ENCODE results near the gene OTOF. TPM values are rescaled to one million over a fixed set of nuclear protein-coding genes. Genes with fewer than 3 reads are reported as not detected.
A peak's percentile ranks its signal among the peaks of the same experiment; 100 is the strongest.

The OTOF gene
- polyA plus RNA-seq, 1 donor from 2014 or later: not detected

GRCh38 chr2:26510344-26510973 is 32.5 kb upstream of the OTOF start:
- H3K4me3 Mint-ChIP-seq: no peak overlapping the region
- H3K36me3 Mint-ChIP-seq: no peaks in the 10 kb centered on the region
- peaks cover 8% of the 10 kb centered on the region for H3K27me3 Mint-ChIP-seq
- no peak overlapping the region for H3K27ac Mint-ChIP-seq
- H3K4me1 Mint-ChIP-seq: peaks cover 0 to 2% (median 1%) of the 10 kb centered on the region in 3 donors
- H3K9me3 Mint-ChIP-seq: no peaks in the 10 kb centered on the region

GRCh38 chr2:26509141-26509540 is 31.2 kb upstream of the OTOF start:
- Mint-ChIP-seq H3K9me3 (no peaks in the 10 kb centered on the region), H3K27me3 (peaks cover 8% of the 10 kb centered on the region), H3K36me3 (no peaks in the 10 kb centered on the region), H3K27ac (no peak overlapping the region), H3K4me1 (peaks cover 0 to 2% (median 1%) of the 10 kb centered on the region in 3 donors), H3K4me3 (no peak overlapping the region)

- H3K27me3 Mint-ChIP-seq: peaks cover 12% of the 10 kb centered on the region
- peaks cover 0 to 6% (median 3%) of the 10 kb centered on the region in 3 donors for H3K4me1 Mint-ChIP-seq
- no peaks in the 10 kb centered on the region for H3K9me3 Mint-ChIP-seq
- no peak overlapping the region for H3K4me3 Mint-ChIP-seq
- no peaks in the 10 kb centered on the region for H3K36me3 Mint-ChIP-seq
- no peak overlapping the region for H3K27ac Mint-ChIP-seq
These were observed 30.0 kb upstream of the OTOF start for GRCh38 chr2:26507932-26508331.

- no peaks in the 10 kb centered on the region for H3K36me3 Mint-ChIP-seq
- no peak overlapping the region for H3K27ac Mint-ChIP-seq
- peaks cover 0 to 4% (median 2%) of the 10 kb centered on the region in 3 donors for H3K4me1 Mint-ChIP-seq
- H3K4me3 Mint-ChIP-seq: no peak overlapping the region
- peaks cover 17% of the 10 kb centered on the region for H3K27me3 Mint-ChIP-seq
- no peaks in the 10 kb centered on the region for H3K9me3 Mint-ChIP-seq
These were observed 29.2 kb upstream of the OTOF start for GRCh38 chr2:26507088-26507487.

GRCh38 chr2:26506279-26506678 is 28.4 kb upstream of the OTOF start:
- Mint-ChIP-seq H3K9me3 (no peaks in the 10 kb centered on the region), H3K4me3 (no peak overlapping the region), H3K27ac (no peak overlapping the region), H3K4me1 (peaks cover 0 to 4% (median 2%) of the 10 kb centered on the region in 3 donors), H3K27me3 (peaks cover 22% of the 10 kb centered on the region), H3K36me3 (no peaks in the 10 kb centered on the region)

- Mint-ChIP-seq H3K4me3 (peak overlapping the region in 3 of 4 donors; percentile 73 to 88 (median 76)), H3K36me3 (no peaks in the 10 kb centered on the region), H3K27me3 (peaks cover 19% of the 10 kb centered on the region), H3K4me1 (peaks cover 0 to 4% (median 2%) of the 10 kb centered on the region in 3 donors), H3K9me3 (no peaks in the 10 kb centered on the region), H3K27ac (no peak overlapping the region)
These were observed 26.1 kb upstream of the OTOF start for GRCh38 chr2:26504002-26504401.

GRCh38 chr2:26503231-26503880 is 25.4 kb upstream of the OTOF start:
- Mint-ChIP-seq H3K4me1 (peaks cover 0 to 4% (median 2%) of the 10 kb centered on the region in 3 donors), H3K27me3 (peaks cover 16% of the 10 kb centered on the region), H3K9me3 (no peaks in the 10 kb centered on the region), H3K36me3 (no peaks in the 10 kb centered on the region), H3K27ac (no peak overlapping the region), H3K4me3 (peak overlapping the region in 3 of 4 donors; percentile 73 to 88 (median 76))

GRCh38 chr2:26500406-26500805 is 22.5 kb upstream of the OTOF start:
- no peak overlapping the region for H3K27ac Mint-ChIP-seq
- H3K9me3 Mint-ChIP-seq: no peaks in the 10 kb centered on the region
- peaks cover 20% of the 10 kb centered on the region for H3K27me3 Mint-ChIP-seq
- no peaks in the 10 kb centered on the region for H3K36me3 Mint-ChIP-seq
- H3K4me1 Mint-ChIP-seq: peaks cover 0 to 4% (median 2%) of the 10 kb centered on the region in 3 donors
- H3K4me3 Mint-ChIP-seq: no peak overlapping the region

- no peaks in the 10 kb centered on the region for H3K36me3 Mint-ChIP-seq
- H3K9me3 Mint-ChIP-seq: no peaks in the 10 kb centered on the region
- peaks cover 7% of the 10 kb centered on the region for H3K27me3 Mint-ChIP-seq
- H3K4me3 Mint-ChIP-seq: no peak overlapping the region
- no peak overlapping the region for H3K27ac Mint-ChIP-seq
- peaks cover 0 to 8% (median 3%) of the 10 kb centered on the region in 3 donors for H3K4me1 Mint-ChIP-seq
These were observed 17.9 kb upstream of the OTOF start for GRCh38 chr2:26495705-26496297.

- H3K27me3 Mint-ChIP-seq: peaks cover 7% of the 10 kb centered on the region
- H3K27ac Mint-ChIP-seq: no peak overlapping the region
- H3K4me3 Mint-ChIP-seq: peak overlapping the region in 1 of 4 donors; percentile 37
- H3K9me3 Mint-ChIP-seq: no peaks in the 10 kb centered on the region
- no peaks in the 10 kb centered on the region for H3K36me3 Mint-ChIP-seq
- peaks cover 0 to 8% (median 3%) of the 10 kb centered on the region in 3 donors for H3K4me1 Mint-ChIP-seq
These were observed 17.0 kb upstream of the OTOF start for GRCh38 chr2:26494891-26495290.

GRCh38 chr2:26494199-26494598 is 16.3 kb upstream of the OTOF start:
- Mint-ChIP-seq H3K9me3 (no peaks in the 10 kb centered on the region), H3K27me3 (peaks cover 7% of the 10 kb centered on the region), H3K4me1 (peaks cover 0 to 8% (median 3%) of the 10 kb centered on the region in 3 donors), H3K27ac (no peak overlapping the region), H3K36me3 (no peaks in the 10 kb centered on the region), H3K4me3 (no peak overlapping the region)

- no peaks in the 10 kb centered on the region for H3K36me3 Mint-ChIP-seq
- peaks cover 7% of the 10 kb centered on the region for H3K27me3 Mint-ChIP-seq
- H3K9me3 Mint-ChIP-seq: no peaks in the 10 kb centered on the region
- H3K4me1 Mint-ChIP-seq: peaks cover 0 to 8% (median 3%) of the 10 kb centered on the region in 3 donors
- no peak overlapping the region for H3K27ac Mint-ChIP-seq
- peak overlapping the region in 1 of 4 donors; percentile 25 for H3K4me3 Mint-ChIP-seq
These were observed 15.6 kb upstream of the OTOF start for GRCh38 chr2:26493566-26493965.

GRCh38 chr2:26492749-26493515 is 15.0 kb upstream of the OTOF start:
- peak overlapping the region in 1 of 4 donors; percentile 25 for H3K4me3 Mint-ChIP-seq
- H3K27ac Mint-ChIP-seq: no peak overlapping the region
- peaks cover 0 to 8% (median 3%) of the 10 kb centered on the region in 3 donors for H3K4me1 Mint-ChIP-seq
- H3K36me3 Mint-ChIP-seq: no peaks in the 10 kb centered on the region
- no peaks in the 10 kb centered on the region for H3K9me3 Mint-ChIP-seq
- peaks cover 3% of the 10 kb centered on the region for H3K27me3 Mint-ChIP-seq

GRCh38 chr2:26491563-26492167 is 13.7 kb upstream of the OTOF start:
- Mint-ChIP-seq H3K36me3 (no peaks in the 10 kb centered on the region), H3K4me1 (peaks cover 0 to 8% (median 3%) of the 10 kb centered on the region in 3 donors), H3K4me3 (no peak overlapping the region), H3K27ac (no peak overlapping the region), H3K27me3 (no peaks in the 10 kb centered on the region), H3K9me3 (no peaks in the 10 kb centered on the region)

Measured in IgD-negative memory B cell (primary cell).